Colonic mucosa (tissue), 4 donors: ENCODE results near the gene MST1. TPM values are rescaled to one million over a fixed set of nuclear protein-coding genes. Genes with fewer than 3 reads are reported as not detected.

Source experiments
- DNase-seq: peaks from one replicate; pipeline ENCODE4 v3.0.0-alpha.2; 2020
- H3K27ac ChIP-seq: fragments of 200-600 bp; one replicate; pipeline ENCODE4 v1.8.0; 2021
- H3K27me3 ChIP-seq: fragments of 200-600 bp; one replicate; pipeline ENCODE4 v1.8.0; 2021
- H3K36me3 ChIP-seq: fragments of 200-600 bp; one replicate; pipeline ENCODE4 v1.8.0; 2021
- H3K4me1 ChIP-seq: fragments of 200-600 bp; one replicate; pipeline ENCODE4 v1.8.0; 2021; ENCODE audit warnings: mild to moderate bottlenecking
- H3K4me3 ChIP-seq: fragments of 200-600 bp; one replicate; pipeline ENCODE4 v1.8.0; 2021
- H3K9ac ChIP-seq, 2 donors: one replicate each; pipeline ENCODE4 v1.7.0; 2013; ENCODE audit warnings: control low read depth in 2 of 2, low read depth in 2 of 2, low read length in 2 of 2
- H3K9me3 ChIP-seq: fragments of 200-600 bp; one replicate; pipeline ENCODE4 v1.8.0; 2021
- intact Hi-C: fragments of 100-400 bp; cut with DNase I; formaldehyde crosslinking; loops from one replicate; pipeline ENCODE4 v1.14.1; 2022
- total RNA-seq, 2 donors: library from RNA; stranded (reverse); fragmentation: NEBNext Ultra II Directional in 1 of 2; extraction: Animal tissue kit (Norgen Biotek cat#: 25700) in 1 of 2; gene quantifications; one replicate each; pipeline ENCODE4 v1.2.1, GENCODE V29; 2021
- TF ChIP-seq, protein P1 (sequence below): fragments of 200-600 bp; IDR thresholded peaks from one replicate; pipeline ENCODE4 v1.8.0; 2022; ENCODE audit warnings: antibody characterized with exemption, mild to moderate bottlenecking
- donor health status: healthy.
- donor health status: DM: no; HTN: no; CAD: no.
- donor health status: DM: no; HTN: no; CAD: no.

MST1 gene
- total RNA-seq, 2 donors from 2014 or later, result 27.7 to 49.9 TPM

- Histone ChIP-seq H3K4me3 (no peak overlapping the region), H3K36me3 (no peaks in the 10 kb centered on the region), H3K4me1 (no peaks in the 10 kb centered on the region), H3K27ac (no peak overlapping the region), H3K9me3 (no peaks in the 10 kb centered on the region), H3K9ac (no peak overlapping the region), H3K27me3 (no peaks in the 10 kb centered on the region)
- TF ChIP-seq, protein P1, sequence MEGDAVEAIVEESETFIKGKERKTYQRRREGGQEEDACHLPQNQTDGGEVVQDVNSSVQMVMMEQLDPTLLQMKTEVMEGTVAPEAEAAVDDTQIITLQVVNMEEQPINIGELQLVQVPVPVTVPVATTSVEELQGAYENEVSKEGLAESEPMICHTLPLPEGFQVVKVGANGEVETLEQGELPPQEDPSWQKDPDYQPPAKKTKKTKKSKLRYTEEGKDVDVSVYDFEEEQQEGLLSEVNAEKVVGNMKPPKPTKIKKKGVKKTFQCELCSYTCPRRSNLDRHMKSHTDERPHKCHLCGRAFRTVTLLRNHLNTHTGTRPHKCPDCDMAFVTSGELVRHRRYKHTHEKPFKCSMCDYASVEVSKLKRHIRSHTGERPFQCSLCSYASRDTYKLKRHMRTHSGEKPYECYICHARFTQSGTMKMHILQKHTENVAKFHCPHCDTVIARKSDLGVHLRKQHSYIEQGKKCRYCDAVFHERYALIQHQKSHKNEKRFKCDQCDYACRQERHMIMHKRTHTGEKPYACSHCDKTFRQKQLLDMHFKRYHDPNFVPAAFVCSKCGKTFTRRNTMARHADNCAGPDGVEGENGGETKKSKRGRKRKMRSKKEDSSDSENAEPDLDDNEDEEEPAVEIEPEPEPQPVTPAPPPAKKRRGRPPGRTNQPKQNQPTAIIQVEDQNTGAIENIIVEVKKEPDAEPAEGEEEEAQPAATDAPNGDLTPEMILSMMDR, result no peak
- intact Hi-C loops, result no loop called here
- no peak for DNase-seq
These were observed 22.7 kb downstream of the MST1 start for GRCh38 chr3:49666592-49666991.

DNA sequence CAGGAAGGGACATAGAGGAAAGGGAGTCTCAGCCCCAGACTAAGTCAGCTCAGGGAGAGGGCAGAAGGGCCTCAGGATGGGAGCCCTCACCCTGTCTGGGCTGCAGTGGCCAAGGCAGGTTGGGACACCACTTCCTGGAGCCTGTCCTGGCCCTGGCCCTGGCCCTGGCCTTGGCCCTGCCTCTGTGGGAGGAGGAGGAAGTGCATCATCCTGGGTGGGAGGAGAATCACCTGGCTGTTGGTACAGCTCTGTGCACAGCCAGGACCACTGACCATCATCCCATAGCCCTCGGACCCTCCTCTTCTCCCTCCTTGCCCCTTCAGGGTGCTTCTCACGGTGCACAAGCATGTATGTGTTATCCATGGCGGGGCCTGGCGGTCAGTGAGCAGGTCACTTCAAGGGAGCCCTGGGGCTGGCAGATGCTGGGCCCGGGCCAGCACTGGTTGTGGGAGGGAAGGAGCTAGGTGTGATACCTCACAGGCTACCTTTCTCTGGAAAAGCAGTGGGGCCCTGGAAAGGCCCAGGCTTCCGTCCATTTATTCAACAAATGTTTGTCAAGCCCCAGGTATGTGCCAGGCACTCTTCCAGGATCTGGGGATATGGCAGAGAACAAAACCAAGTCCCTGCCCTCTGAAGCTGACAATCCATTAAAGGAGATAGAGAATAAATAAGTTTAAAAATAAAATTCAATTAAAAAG, 23.3 kb downstream of the MST1 start:
- no peak overlapping the region for H3K27ac ChIP-seq
- no peaks in the 10 kb centered on the region for H3K36me3 ChIP-seq
- no peaks in the 10 kb centered on the region for H3K4me1 ChIP-seq
- intact Hi-C loops, result no loop called here
- no peak for DNase-seq
- H3K9ac ChIP-seq, result no peak overlapping the region
- H3K27me3 ChIP-seq, result no peaks in the 10 kb centered on the region
- no peak overlapping the region for H3K4me3 ChIP-seq
- TF ChIP-seq, protein P1, result no peak
- H3K9me3 ChIP-seq, result no peaks in the 10 kb centered on the region

- Histone ChIP-seq H3K36me3 (no peaks in the 10 kb centered on the region), H3K4me3 (no peak overlapping the region), H3K9ac (no peak overlapping the region), H3K4me1 (no peaks in the 10 kb centered on the region), H3K9me3 (no peaks in the 10 kb centered on the region), H3K27me3 (no peaks in the 10 kb centered on the region), H3K27ac (no peak overlapping the region)
- intact Hi-C loops, result no loop called here
- no peak for DNase-seq
- TF ChIP-seq, protein P1, result no peak
These were observed 25.0 kb downstream of the MST1 start for GRCh38 chr3:49664300-49664699.

DNA sequence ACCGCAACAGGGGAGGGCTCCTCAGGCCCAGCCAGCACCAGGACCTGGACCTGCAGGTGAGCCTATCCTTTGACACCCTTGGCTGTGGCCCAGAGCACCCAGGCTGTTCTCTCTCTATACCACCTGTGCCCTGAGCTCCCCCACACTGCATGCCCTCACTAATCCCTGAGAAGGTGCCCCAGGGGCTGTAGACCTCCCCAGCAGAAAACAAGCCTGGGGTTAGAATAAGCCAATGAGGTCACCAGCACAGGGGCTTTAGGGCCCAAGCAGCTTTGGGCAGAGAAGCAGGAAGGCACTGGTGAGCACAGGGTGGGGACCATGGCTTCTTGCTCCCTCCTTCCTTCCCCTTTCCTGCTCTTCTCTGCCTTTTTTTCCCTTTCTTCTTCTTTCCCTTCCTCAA, 25.4 kb downstream of the MST1 start:
- TF ChIP-seq, protein P1, result no peak
- no peak for DNase-seq
- Histone ChIP-seq H3K4me3 (no peak overlapping the region), H3K27me3 (no peaks in the 10 kb centered on the region), H3K9me3 (no peaks in the 10 kb centered on the region), H3K27ac (no peak overlapping the region), H3K4me1 (no peaks in the 10 kb centered on the region), H3K9ac (no peak overlapping the region), H3K36me3 (no peaks in the 10 kb centered on the region)
- intact Hi-C loops, result no loop called here

DNA sequence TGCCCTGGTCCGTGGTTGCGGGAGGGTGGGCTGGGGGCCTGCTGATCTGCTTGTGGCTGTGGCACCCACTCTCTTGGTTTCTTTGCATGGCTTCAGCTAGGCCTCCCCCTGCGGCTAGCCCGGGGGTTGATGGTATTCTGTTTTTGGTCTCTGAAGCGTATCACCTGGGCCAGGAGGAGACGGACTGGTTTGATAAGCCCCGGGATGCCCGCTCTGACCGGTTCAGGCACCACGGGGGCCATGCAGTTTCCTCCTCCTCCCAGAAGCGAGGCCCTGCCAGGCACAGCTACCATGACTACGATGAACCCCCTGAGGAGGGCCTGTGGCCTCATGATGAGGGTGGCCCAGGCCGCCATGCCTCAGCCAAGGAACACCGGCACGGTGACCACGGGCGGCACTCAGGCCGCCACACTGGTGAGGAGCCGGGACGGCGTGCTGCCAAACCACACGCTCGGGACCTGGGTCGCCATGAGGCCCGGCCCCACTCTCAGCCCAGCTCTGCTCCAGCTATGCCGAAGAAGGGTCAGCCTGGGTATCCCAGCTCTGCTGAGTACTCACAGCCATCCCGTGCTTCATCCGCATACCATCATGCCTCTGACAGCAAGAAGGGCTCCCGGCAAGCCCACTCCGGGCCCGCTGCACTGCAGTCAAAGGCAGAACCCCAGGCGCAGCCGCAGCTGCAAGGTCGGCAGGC, 26.4 kb downstream of the MST1 start:
- no peak for DNase-seq
- intact Hi-C loops, result no loop called here
- H3K36me3 ChIP-seq, result no peaks in the 10 kb centered on the region

More for the DNA sequence above, 26.4 kb downstream of the MST1 start:
- TF ChIP-seq, protein P1, result no peak
- Histone ChIP-seq H3K27ac (no peak overlapping the region), H3K4me3 (no peak overlapping the region), H3K27me3 (no peaks in the 10 kb centered on the region), H3K9ac (no peak overlapping the region), H3K9me3 (no peaks in the 10 kb centered on the region), H3K4me1 (no peaks in the 10 kb centered on the region)
